ENCODE results near the gene AKAP6.

DNA sequence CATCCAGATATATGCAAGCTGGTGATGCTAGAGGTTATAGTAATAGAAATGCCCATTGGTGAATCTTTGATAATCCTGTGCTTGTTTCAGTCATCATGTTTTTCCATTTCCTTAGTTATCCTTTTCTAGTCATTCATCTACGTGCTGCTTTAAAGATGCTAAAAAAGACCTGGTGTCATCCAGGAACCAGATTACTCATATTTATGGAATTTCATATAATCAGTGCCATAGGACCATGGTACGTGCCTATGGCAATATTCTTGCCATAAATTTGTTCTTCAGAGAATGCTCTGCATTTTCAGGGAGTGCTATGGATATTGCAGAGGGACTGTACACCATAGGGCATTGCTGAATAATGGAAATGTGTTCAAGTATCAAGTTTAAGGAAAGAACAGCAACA lies 267.3 kb downstream of the AKAP6 start:
- TF ChIP-seq POLR2A (IDR thresholded peaks at IDR 0.05): no peak
- TF ChIP-seq, protein P1, sequence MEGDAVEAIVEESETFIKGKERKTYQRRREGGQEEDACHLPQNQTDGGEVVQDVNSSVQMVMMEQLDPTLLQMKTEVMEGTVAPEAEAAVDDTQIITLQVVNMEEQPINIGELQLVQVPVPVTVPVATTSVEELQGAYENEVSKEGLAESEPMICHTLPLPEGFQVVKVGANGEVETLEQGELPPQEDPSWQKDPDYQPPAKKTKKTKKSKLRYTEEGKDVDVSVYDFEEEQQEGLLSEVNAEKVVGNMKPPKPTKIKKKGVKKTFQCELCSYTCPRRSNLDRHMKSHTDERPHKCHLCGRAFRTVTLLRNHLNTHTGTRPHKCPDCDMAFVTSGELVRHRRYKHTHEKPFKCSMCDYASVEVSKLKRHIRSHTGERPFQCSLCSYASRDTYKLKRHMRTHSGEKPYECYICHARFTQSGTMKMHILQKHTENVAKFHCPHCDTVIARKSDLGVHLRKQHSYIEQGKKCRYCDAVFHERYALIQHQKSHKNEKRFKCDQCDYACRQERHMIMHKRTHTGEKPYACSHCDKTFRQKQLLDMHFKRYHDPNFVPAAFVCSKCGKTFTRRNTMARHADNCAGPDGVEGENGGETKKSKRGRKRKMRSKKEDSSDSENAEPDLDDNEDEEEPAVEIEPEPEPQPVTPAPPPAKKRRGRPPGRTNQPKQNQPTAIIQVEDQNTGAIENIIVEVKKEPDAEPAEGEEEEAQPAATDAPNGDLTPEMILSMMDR (IDR thresholded peaks at IDR 0.05): no peak
